HG03135 (cell line): ENCODE data around the gene GPRC5B.

Experiments
- ATAC-seq: cut with Tn5 transposase; IDR thresholded peaks from one replicate; pipeline ENCODE4 v1.9.1; 2021; ENCODE audit warnings: mild to moderate bottlenecking, moderate library complexity; ENCODE audit not compliant: unreplicated experiment

The GPRC5B gene, protein sequence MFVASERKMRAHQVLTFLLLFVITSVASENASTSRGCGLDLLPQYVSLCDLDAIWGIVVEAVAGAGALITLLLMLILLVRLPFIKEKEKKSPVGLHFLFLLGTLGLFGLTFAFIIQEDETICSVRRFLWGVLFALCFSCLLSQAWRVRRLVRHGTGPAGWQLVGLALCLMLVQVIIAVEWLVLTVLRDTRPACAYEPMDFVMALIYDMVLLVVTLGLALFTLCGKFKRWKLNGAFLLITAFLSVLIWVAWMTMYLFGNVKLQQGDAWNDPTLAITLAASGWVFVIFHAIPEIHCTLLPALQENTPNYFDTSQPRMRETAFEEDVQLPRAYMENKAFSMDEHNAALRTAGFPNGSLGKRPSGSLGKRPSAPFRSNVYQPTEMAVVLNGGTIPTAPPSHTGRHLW

DNA sequence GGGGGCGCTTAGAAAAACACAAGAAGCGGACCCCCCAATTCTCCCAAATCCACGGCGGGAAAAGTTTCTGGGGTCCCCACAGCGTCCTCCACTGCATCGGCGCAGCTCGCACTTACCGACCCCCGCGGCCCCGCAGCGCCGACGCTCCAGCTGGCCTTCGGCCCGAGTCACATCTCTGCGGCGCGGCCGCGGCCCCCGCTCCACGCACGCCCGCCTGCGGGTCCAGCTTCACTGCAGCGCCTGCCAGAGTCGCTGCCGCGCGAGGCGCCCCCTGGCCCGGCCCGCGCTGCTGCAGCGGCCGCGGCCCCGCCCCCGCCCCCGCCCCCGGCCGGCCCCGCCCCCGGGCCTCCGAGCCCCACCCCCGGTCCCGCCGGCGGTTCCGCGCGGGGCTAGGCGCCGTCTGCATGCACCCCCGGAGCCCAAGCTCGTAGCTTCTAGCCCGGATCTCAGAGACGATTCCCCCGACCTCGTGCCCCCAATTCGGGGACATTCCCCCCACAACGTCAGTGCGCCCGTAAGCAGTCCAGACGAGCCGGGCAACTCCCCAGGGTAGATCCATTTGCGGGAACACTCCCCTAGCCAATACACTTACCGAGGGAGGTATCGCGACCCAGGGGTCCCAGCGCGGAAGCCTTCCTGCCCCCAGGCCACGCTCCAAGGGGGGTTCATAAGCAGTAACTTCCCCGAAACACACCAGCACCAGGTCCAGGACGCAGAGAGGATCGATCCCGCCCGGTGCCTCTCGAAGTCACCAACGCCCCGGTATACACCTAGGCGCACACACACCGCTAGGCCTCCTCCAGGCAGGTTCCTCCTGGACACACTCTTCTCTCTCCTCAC is at the start of gene GPRC5B:
Gene GPRC5B (minus strand): TSS at position 238 of the 840 bp plus-strand sequence. CDS start 12,003 bp downstream, outside the sequence.
- no peak for ATAC-seq

DNA sequence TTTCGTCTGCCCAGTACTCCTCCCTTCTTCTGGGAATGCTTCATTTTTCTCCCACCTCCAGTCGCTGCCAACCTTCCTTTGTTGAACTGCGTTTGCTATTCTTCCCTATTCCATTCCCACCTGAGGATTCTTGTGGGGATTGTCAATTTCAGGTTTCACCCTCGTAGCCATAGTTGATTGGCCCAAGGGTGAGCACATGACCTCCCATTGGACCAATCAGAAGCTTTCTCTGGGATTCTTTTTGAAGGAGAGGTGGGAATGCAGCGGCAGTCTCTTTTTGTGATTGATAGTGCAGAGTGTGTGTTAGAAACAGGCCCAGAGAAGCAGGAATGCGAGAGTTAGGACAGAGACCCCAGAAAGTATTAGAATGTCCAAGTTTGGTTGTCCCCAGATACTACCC is 49.1 kb upstream of the GPRC5B start:
- no peak for ATAC-seq

DNA sequence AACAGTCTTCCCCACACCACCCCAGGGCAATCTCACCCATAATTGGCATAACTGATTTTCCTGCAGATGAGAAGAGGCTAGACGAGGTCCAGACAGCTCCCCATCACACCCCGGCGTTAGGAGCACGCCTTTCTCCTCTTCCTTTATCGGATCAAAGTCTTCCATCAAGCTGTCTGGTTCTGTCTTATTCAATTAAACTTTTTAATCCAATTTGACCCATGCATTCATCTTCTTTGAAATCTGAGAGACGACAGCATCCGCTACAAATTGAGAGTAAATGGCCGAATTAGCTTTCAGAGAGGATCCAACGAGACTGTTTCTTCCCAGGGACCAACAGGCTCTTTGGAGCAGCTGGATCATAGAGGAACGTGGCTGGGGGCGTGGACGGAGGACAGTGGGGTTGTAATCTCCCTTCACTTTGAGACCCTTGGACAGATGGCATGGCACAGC is 44.4 kb upstream of the GPRC5B start:
- ATAC-seq: no peak

- no peak for ATAC-seq
Measured at GRCh38 chr16:19928432-19928831, 43.8 kb upstream of the GPRC5B start.

DNA sequence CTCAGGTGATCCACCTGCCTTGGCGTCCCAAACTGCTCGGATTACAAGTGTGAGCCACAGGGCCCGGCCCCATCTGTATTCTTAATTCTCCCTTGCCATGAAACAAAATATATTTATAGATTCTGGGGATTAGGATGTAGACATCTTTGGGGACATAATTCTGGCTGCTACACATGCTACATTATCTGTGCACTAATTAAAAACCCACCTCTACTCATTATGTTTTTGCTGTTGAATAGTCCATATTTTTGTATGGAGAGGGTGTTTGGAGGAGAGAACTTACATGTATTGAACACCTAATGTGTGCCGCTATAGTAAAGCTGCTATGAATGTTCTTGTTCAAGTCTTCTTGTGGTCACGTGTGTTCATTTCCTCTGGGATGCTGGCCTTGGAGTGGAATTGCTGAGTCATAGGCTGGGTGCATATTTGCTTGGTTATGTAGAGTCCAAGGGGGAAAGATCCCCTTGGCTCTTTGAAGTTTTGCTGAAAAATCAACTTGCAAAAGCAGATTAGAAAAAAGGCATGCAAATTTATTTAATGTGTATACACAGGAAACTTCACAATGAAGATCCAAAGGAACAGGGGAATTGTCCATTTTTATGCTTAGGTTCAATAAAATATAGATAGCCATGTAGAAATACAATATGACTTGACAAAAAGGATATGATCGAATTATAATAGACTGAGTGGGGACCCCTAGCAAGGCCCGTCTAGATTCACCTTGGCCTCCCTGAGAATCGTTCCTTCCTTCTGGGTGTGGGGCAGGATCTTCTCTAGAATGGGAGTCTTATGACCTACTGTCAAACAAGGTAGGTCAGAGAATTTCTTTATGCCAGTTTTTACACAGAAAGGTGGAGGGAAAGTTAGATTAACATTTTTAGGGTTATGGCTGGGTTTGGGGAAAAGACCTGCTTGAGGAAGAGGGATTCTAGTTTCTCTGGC is 42.1 kb upstream of the GPRC5B start:
- ATAC-seq: no peak

- ATAC-seq: no peak
Measured at GRCh38 chr16:19923396-19923795, 38.7 kb upstream of the GPRC5B start.

DNA sequence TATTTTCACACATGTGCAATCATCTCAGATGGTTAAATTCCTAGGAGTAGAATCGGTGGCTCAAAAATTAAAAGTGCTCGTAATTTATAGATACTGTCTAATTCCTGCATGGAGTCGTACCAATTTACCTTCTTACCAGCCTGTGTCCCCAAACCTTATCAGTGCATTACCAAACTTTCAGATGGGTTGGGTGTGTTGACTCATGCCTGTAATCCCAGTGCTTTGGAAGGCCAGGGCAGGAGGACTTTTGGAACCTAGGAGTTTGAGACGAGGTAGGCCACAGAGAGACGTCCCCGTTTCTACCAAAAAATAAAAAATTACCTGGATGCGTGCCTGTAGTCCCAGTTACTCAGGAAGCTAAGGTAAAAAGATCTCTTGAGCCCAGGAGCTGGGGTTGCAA is 34.5 kb upstream of the GPRC5B start:
- no peak for ATAC-seq

DNA sequence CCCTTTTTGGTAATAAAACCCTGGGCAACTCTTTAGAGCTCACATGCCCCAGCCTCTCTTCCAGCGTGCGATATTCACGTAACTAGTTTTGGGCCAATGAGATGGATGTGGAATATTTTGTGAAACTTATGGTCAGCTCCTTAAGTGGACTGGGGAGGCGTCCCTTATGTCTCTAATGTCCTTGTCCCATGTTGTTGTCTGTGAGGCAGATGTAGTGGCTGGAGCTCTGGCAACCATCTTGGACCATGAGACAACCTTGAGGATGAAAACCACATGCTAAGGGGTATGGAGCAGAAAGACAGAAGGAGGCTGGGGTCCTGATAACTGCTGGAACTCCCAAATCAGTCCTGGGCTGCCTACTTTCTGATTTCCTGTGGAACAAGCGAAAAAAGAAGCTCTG is 31.4 kb upstream of the GPRC5B start:
- no peak for ATAC-seq

GRCh38 chr16:19914877-19915276 is 30.2 kb upstream of the GPRC5B start:
- ATAC-seq: no peak

- ATAC-seq: no peak
Measured at GRCh38 chr16:19913340-19913645, 28.6 kb upstream of the GPRC5B start.

DNA sequence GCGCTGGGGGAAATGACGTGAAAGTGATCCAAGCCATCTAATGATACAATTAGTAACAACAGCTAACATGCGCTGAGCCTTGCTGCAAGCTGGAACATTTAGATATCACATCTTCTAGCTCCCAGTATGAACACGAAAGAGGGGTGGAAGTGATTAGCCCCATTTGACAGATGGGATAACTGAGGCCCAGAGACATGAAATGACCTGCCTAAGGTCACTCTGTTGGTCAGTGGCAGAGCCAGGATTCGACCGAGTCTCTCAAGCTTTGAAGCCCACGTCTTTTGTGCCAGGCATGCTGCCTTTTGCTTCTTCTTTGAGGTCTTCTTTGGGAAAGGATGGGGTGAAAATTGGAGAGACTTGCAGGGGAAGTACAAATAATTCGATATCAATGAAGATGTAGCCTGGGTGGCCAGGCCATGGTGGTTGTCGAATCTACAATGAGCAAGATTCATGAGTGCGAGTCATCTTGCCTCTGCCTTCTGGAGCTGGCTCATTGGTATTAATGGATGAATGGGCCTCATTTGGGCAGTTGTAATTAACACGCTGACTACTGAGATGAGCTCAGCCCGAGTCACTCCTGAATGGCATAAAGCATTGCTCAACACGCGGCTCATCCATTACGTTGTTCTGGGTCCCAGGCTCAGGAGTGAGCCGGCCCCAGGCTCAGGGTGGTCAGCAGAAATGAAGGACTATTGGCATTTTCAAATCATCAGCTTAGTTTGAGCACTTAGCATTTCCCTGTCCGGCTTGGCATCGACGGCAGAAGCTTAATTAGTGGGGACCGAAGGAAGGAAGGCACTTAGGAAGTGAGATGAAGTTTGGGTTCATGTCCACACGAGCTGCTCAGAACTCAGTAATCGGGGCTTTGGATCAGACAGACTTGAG is 28.0 kb upstream of the GPRC5B start:
- no peak for ATAC-seq

DNA sequence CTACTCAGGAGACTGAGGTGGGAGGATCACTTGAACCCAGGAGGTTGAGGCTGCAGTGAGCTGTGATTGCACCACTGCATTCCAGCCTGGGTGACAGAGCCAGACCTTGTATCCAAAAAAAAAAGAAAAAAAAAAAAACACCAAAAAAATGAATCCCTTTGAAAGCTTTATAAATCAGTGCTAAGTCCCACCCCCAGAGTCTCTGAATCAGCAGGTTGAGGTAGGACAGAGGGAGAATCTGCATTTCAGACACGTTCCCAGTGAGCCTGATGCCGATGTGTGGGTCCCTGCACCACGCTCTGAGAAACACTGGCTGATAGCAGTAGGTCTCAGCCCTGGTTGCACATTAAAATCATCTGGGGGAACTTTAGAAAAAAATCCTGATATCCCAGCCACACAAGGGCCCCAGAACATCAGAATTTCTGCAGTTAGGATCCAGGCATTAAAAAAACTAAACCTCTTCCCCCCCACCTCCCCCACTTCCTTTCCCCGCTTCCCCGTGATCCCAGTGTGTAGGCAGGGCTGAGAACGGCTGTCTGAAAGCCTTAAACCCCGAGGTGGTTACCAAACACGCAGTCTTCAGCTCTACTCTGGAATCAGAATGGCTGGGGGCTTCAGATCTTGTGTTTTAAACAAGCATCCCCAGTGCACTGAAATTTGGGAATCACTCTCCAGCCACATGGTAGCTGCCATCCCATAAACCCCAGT is 27.3 kb upstream of the GPRC5B start:
- ATAC-seq: no peak

GRCh38 chr16:19911204-19911603 is 26.6 kb upstream of the GPRC5B start:
- no peak for ATAC-seq

DNA sequence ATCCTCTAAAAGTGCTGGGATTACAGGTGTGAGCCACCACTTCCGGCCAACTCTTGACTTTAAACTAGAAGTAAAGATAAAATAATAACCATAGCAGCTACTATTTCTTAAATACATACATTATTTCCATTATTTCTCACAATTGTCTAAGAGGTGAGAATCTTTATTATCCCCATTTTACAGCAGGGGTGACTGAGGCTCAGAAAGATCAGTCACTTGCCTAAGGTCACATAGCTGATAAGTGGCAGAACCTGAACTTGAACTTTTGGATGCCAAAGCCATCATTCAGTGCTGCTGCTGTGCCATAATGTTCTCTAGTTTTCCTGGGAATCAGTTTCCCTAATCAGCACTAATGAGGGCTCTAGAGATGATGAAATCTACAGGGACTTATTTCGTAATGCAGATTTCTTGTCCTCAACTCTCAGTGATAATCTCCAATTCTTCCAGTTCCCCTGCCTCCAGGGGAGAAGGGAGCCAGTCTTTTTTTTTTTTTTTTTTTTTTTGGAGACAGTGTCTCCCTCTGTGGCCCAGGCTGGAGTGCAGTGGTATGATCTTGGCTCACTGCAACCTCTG is 25.2 kb upstream of the GPRC5B start:
- no peak for ATAC-seq

DNA sequence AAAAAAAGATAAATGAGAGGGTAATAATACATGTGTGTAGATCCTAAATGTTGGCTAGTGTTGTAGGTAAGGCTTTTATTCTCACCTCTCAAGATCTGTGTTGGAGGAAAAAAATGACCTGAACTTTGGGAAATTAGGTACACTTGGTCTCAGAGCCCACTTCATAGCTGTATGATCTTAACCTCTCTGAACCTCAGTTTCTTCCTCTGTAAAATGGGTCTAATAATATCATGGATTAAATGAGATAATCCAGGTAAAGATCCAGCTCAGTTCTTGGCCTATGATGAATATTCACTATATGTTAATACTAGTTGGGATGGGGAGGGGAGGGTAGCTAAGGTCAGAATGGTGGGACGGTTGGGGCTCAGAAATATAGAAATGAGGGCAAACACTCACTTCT is 24.3 kb upstream of the GPRC5B start:
- no peak for ATAC-seq

- ATAC-seq: no peak
Measured at GRCh38 chr16:19907161-19907992, 22.7 kb upstream of the GPRC5B start.

DNA sequence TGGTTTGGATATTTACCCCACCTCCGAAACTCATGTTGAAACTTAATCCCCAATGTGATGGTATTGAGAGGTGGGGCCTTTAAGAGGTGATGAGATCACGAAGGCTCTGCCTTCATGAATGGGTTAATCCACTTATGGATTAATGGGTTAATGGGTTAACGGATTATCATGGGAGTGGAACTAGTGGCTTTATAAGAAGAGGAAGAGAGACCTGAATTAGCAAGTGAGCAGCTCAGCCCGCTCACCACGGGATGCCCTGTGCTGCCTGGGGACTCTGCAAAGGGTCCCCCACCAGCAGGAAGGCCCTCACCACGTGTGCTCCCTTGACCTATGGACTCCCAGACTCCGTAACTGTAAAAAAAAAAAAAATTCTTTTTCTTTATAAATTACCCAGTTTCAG is 16.5 kb upstream of the GPRC5B start:
- ATAC-seq: no peak

DNA sequence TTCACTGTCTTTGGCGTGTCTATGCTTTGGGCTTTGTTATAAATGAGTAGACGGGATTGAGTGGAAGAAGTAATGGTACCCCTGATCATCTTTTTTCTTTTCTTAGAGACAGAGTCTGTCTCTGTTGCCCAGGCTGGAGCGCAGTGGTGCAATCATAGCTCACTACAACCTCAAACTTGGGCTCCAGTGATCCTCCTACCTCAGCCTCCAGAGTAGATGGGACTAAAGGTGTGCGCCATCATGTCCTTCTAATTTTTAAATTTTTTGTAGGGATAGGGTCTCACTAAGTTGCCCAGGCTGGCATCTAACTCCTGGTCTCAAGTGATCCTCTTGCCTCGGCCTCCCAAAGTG is 14.9 kb upstream of the GPRC5B start:
- no peak for ATAC-seq
